HG03097 (cell line): ENCODE data around the gene SMIM24.
"Not testable (repeated sequence)": the region's sequence is repeated elsewhere in the genome, so short reads cannot be mapped to it uniquely, and the experiment has no call there.

Experiments
- ATAC-seq: cut with Tn5 transposase; IDR thresholded peaks from one replicate; pipeline ENCODE4 v1.9.1; 2021; ENCODE audit not compliant: unreplicated experiment, low FRiP score

The SMIM24 gene

DNA sequence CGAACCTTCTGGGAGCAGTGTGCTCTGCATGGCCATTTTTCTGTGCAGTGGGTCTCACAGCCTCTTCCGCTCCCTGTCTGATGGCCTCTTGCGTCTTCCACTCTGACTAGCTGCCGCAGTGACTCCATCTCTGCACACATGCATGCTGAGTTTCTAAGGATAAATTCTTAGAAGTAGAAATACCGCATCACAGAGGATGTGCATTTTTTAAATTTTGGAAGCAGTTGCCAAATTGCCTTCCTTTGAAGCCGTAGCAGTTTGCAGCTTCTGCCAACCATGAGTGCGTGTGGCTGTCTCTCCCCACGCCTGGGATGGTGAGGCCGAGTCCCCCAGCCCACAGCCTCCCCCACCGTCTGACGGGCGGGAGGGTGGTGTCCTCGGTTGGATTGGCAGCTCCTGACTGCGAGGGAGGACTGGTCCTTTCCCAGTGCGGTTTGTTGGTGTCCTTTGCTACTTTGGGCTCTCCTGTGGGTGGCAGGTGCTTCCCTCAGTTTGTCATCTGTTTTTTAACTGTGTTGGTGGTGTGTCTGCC lies 35.6 kb upstream of the SMIM24 start:
- ATAC-seq: no peak

DNA sequence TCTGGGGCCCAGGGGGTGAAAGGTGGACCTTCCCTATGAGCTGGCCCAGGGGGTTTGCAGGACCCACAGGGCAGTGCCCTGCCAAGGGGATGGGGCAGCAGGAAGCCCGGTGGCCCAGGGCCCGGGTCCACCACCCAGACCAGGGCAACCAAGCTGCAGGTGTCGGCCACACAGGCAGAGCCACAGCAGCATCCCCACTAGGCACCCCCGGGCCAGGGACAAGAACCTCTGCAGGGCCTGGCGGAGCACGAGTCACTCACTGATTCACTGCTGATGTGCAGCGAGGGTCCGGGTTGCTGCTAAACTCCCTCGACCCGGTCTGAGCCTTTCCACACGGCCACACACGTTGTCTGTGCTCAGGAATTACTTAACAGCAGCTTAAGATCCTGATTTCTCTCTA lies 34.6 kb upstream of the SMIM24 start:
- no peak for ATAC-seq

DNA sequence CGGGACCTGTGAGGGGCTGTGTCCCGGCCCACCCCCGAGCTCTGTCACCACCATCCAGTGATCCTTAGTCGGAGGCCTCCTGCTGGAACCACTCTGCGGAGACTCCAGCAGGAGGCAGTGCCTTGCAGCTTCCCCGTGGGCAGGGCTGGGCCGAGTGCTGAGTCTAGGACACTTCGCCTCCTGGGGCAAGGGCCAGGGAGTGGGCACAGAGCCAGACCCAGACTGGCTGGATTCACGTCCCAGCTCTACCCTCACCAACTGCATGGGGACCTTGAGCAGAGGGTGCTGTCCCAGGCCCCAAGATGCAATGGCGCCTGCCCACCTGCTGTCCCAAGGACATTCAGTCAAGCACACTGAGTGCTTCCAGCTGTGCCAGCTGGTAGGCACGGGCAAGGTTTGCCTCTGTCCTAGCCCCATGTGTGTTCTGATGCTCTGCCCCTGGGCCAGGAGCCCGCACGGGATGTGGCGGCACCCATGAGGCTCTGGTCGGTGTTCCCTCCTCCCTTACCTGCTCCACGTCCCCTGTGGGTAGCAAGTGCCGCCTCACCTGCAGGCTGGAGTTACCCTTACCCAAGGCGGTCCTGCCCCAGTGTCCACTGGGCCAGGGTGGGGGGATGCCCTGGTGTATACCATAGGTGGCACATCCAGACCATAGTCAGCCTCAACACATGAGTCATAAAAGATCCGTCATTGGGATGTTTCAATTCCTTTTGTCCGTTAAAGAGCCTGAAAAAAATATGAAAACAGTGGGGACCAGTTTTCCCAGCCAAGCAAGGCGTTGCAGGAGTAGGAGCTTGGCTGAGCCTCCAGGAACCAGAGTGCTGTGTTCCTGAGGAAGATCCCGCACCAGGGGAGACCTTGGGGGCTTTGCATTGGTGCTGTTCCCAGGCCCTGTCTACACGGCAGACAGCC lies 33.2 kb upstream of the SMIM24 start:
- ATAC-seq: no peak

DNA sequence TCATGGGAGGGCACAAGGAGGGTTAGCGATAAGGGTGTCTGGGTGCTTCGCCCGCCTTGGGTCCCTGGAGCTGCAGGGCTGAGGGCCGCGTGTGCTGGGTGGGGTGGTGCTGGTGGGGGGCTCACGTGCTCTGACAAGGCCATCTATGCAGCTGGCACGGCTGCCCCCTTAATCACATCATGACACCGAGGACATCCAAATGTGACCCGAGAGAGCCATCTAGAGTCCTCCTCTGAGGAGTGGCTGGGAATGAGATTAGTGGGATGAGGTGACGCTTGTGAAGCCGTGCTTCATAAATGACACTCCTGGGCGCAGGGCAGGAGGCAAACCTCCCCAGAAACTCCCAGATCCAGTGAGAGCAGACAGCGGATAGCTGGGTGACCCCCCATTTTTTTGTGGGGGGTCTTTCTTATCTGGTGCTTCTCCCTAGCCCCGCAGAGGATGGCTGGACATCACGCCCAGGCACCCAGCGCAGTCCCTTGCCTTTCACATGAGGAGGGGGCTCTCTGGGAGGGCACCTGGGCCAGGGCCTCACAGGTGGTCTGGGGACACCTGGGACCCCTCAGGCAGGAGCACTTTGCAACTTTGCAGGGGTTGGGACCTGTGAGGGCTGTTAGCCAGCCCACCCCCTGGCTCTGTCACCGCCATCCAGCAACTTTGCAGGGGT lies 32.4 kb upstream of the SMIM24 start:
- no peak for ATAC-seq

DNA sequence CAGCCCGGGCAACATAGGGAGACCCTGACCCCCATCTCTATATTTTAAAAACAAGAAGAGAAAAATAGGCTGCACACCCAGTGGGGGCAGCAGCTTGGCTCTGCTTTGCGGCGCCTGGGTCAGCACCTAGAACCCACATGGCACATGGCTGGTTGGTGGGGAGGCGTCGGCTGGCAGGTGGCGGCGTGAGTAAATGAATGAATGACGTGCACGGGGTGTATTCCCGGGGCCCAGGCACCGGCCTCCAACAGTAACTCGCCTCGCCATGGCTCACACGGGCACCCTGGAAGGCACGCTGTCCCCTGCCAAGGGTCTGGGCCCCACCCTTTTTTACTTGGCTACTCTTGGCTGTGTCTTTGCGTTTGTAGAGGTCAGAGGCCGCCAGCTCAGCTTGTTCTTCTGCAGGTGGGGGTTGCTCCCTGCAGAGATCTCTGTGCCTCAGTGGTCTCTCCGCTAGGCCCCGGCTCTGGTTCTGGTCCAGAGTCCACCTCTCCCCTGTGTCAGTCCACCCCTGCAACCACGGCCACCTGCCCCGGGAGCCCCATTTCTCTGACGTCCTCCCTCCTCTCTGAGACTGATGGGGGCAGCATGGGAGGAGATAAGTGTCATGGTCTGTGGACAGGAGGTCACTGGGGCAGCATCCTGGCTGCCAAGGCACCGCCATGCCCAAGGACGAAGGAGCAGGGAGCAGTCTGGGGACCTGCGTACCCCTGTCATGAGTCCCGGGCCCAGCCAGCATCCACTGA lies 31.4 kb upstream of the SMIM24 start:
- no peak for ATAC-seq

DNA sequence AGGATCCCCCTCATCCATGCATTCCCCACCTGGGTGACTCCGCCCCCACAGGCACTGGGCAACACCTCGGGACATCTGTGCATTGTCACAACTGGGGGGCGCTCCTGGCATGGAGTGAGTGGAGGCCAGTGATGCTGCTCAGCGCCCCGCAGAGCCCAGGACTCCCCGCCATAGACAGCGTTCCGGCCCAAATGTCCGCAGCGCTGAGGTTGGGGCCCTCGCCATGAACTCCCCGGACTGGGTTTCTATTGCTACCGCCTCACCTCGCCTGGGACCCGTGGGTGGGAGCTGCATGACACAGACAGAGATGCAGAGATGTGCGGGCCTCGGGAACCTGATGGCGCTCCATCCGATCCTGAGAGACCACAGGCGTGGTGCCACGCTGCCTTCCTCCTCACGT lies 30.4 kb upstream of the SMIM24 start:
- ATAC-seq: no peak

DNA sequence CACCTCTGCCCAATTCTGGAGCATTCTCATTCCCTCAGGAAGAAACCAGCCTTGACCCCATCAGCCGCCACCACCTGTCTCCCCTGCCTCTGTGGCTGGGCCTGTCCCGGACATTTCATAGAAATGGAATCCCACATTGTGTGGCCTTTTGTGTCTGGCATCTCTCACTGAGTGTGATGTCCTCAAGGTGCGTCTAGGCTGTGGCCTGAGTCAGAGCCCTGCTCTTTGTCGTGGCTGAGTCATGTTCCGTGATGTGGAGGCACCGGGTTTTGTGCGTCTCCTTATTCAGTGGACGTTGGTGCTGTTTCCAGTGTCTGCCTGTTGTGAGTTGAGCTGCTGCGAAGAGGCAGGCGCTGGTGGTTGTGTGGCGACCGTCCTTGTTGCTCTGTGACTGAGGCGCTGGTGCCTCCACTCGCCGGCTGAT lies 29.3 kb upstream of the SMIM24 start:
- ATAC-seq: no peak

DNA sequence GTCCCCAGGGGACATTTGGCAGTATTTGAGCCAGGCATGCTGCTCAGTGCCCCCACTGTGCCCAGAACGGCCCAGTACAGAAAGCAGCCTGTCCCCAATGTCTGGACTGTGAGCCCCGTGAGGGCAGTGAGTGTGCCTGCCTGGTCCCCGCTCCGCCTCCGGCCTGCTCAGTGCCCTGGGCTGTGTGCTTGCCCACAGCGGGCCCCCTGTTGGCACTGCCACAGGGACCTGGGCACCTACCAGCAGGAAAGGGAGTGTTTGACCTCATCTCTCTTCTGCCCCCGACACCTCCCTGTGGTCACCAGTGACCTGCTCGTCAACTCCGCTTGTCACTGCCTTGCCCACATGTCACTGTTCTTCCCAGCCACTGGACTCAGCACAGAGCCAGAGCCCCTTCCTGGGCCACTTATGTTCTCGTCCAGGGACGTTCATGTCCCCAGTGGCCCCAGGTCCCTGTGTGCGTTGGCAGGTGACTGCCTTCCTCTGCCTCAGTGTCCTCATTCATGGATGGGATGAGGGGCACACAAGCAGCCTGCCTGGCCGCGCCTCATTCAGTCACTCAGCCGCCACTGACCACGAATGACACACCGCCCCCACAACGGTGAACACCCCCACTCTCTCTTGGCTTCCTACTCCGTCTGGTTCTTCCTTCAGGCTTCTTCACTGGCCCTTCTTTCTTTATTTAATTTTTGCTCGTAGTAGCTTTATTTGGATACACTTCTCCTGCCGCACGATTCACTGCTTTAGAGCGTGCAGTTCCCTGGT lies 28.6 kb upstream of the SMIM24 start:
- ATAC-seq: no peak

DNA sequence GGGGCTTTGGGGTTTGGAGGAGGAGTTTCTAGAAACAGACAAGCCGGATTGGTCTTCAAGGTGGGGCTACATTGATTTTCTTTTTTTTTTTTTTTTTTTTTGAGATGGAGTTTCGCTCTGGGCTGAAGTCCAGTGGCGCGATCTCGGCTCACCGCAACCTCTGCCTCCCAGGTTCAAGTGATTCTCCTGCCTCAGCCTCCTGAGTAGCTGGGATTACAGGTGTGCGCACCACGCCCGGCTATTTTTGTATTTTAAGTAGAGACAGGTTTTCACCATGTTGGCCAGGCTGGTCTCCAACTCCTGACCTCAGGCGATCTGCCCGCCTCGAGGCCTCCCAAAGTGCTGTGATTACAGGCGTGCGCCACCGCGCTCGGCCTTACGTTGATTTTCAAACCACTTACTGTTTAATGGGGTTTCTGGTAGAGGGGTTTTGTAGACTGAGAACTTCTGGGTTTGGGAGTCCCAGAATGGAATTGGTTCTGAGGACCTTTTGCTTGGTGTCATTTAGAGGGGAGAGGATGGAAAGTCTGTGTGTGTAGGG lies 27.9 kb upstream of the SMIM24 start:
- not testable (repeated sequence) for ATAC-seq

DNA sequence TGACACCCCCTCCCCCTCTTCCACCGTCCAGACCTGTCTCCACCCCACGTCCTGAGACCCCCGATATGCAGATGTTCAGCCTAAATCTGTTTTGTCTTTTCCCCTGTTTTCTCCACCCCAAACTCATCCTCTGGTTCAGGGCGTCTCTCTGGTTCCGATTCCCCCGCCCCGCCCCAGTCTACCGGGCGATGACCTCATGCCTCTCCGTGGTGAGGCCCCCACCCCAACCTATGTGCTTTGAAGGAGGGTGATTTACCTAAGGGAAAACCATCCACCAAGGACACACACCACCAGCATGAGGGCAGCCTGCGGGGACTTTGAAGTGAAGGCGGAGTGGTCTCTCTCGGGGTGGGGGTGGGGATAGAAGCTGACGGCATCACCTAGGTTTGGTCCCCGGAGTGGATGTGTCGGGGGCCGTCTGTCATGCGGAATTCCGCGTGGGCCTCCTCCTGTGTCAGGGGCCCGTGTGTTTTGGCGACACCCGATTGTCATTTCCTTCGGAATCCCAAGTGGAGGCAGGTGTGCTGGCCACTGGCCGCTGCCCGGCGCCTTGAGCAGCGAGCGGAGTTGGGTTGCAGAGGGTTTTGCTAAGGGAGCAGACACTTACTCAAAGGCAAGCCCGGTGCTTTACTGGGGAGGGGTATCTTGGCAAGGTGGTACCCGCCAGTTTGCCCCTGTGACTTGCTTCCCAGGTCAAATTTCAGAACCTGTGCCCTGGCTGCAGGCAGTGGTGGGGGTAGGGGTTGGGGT lies 27.2 kb upstream of the SMIM24 start:
- no peak for ATAC-seq

DNA sequence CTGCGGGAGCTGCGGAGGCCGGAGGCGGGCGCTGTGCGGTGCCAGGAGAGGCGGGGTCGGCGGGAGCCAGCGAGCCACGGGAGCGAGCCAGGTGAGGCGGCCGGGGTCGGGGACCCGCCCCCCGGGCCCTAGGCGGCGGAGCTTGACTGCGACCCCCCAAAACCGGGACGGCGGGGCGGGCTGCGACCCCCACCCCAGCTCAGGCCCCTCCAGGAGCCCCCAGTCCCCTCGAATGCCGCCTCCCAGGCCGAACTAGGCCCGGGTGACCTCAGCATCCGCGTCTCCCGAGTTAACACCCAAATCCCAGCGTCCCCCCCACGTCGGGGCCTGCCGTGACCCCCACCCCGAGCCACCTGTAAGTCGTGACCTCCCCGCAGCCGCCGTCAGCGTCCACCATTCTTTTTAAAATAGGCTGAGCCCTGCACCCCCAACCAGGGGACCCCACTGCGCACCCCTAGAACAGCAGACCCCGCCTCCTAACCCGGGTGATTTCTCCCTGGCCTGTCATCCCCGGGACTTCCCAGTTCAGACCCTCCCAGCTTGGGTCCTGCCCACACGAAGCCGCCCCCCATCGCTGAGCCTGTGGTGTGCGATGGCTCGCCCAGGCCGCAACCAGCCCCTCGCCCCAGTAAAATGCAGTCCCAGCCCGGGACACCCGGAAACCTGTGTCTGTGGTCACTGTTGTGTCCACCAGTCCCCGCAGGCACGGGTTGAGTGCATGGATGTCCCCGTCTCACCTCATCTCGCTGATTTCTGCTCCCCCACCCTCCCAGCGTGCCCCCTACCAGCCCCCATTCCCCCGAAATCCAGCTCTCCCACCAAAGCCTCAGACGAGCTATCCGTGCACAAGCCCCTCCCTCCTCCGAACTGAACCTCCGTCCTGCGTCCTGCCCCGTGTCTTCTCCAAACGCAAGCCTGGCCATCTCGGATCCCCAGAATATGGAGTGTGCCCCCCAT lies 26.3 kb upstream of the SMIM24 start:
- ATAC-seq: peak; percentile 28

DNA sequence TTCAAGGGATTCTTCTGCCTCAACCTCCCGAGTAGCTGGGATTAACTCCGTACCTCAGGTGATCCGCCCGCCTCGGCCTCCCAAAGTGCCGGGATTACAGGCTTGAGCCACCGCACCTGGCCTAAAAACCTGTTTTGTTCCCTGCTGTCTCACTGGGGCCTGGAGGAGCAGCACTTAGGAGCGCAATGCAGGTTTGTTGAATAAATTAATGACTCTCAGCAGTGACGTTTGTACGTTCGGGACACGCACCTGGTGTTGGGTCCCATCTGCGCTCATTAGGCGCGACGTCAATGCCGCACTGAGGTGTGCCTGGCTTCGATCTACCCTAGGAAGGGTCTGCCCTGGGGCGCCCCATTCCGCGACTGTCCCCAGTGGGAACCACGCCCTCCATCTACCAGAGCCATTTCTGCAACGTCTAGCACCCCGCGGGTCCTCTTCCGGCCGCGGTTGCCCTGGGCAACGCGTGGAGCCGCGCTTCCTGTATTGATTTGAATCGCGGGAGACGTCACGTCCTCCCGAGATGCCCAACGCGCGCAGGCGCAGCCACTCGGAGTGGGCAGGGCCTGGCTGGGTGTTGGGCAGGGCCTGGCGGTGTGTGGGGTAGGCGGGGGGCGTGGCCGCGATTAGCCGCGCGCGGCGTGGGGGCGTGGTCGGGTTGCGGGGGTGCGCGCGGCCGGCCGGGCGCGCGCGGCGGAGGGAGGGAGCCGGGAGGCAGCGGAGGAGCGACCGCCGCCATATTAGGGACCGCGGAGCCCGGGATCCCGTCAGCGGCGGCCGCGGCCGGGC lies 25.5 kb upstream of the SMIM24 start, which contains the start of gene FZR1:
Gene FZR1 (plus strand): TSS at position 714 of the 786 bp plus-strand sequence. CDS start 16,679 bp downstream, outside the sequence.
- ATAC-seq: peak; percentile 86

DNA sequence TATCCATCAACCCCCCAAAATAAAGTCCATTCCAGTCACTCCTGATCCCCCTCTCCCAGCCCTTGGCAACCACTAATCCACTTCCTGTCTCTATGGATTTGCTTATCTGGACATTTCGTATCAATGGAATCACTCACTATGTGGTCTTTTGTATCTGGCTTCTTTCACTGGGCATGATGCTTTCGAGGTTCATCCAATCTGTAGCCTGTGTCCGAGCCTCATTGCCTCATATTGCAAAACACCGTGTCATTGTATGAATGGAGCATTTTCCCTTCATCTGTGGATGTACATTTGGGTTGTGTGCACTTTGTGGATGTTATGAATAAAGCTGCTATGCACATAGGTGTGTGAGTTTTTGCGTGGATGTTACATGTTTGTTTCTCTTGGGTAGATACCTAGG lies 24.4 kb upstream of the SMIM24 start:
- no peak for ATAC-seq

DNA sequence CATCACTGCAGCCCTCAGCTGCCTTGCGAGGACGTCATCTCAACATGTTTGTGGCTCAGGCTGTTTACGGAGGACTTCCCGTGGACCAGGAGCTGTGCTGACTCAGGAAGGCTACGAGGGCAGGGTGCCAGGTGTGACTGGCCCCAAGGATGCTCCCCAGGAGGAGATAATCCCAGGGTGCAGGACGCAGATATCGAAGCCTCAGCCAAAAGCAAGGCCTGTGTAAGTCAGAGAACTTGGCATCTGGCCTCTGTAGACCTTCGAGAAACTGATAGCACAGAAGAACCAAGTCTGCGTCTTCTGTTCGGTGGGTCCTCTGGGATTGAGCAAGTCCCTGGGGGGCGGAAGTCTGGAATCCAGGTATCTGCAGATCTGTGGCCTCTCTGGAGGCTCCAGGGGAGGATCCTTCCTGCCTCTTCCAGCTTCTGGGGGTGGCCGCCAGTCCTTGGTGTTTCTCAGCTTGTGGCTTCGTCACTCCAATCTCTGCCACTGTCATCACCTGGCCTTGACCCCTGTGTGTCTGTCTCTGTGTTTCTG lies 22.8 kb upstream of the SMIM24 start:
- no peak for ATAC-seq

DNA sequence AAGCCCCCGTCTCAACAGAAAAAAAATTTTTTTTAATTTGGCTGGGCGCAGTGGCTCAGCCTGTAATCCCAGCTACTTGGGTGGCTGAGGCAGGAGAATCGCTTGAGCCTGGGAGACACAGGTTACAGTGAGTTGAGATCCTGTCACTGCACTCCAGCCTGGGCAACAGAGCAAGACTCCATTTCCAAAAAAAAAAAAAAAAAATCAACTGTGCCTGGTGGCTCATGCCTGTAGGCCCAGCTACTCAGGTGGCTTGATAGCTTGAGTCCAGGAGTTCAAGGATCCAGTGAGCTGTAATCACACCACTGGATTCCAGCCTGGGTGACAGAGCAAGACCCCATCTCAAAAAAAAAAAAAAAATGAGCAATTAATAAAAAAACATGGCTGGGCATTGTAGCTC lies 21.5 kb upstream of the SMIM24 start:
- no peak for ATAC-seq

DNA sequence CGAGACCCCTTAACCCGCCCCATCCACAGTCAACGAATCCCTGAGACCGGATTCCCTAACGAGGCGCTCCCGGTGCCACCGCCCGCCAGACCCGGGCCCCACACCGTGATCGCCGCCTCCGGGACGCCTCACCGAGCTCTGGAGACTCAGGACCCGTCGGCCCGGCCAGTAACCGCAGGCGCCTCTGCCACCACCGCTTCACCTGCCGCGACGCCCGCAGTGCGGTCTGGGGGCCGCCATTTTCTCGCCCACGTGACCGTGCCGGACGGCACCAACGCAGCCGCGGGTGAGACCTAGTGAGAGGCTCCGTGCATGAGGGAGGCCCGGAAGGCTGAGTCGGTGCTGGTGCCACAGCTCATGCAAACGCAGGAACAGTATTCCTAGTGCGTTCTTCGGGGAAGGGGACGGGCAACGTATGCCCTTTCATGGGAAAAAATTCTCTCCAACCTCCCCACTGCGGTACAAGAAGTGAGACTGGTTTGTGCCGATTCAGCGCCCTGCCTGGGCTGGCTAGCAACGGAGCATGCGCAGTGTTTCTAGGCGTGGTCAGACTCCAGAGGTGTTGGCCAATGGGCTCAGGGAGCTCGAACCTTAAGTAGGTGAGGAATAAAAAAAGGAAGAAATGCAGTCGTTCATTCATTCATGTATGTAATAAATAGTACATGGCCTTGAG lies 20.2 kb upstream of the SMIM24 start, which contains the start of gene DOHH:
Gene DOHH (minus strand): TSS at position 246 of the 673 bp plus-strand sequence. CDS start 3,860 bp downstream, outside the sequence.
- peak; percentile 75 for ATAC-seq
